ENCODE results near the gene MACIR. TPM values are rescaled to one million over a fixed set of nuclear protein-coding genes. Genes with fewer than 3 reads are reported as not detected.

The MACIR gene
- total and polyA plus RNA-seq, 2 donors (not counting 3 experiments of a cell fraction or from before 2014, with no cell fraction given): 4.0 to 9.3 TPM

GRCh38 chr5:103210952-103211351 is 47.6 kb upstream of the MACIR start:
- H3K36me3 ChIP-seq (ENCODE audit: control insufficient read depth in 2 of 2, extremely low read depth in 1 of 2, insufficient read depth in 2 of 2, low read length in 2 of 2): no peaks in the 10 kb centered on the region
- ChIA-PET POLR2A (no interaction called here), CTCF (interaction anchor here (1.5 kb wide), 1 partner anchor 14 kb away, joined by 11 read pairs; no protein-coding TSS in a partner anchor)
- no peak overlapping the region for H2AFZ ChIP-seq (ENCODE audit: low read depth, low read length)
- H3K9me1 ChIP-seq (replicated peaks; ENCODE audit: control insufficient read depth, extremely low read depth, insufficient read depth, low read length): no peaks in the 10 kb centered on the region
- H4K20me1 ChIP-seq (replicated peaks; ENCODE audit: control insufficient read depth, extremely low read depth, insufficient read depth, low read length): no peaks in the 10 kb centered on the region
- BruUV-seq (replicated peaks): no TSS peak
- no peak for TF ChIP-seq MAX (IDR thresholded peaks at IDR 0.05; ENCODE audit: insufficient read depth, insufficient read length)
- no peak for TF ChIP-seq CTCF (IDR thresholded peaks at IDR 0.05; ENCODE audit: extremely low read depth in 1 of 2, insufficient read depth in 1 of 2, low read depth in 1 of 2, low read length in 2 of 2)
- no peak for TF ChIP-seq GATA2 (IDR thresholded peaks at IDR 0.05; ENCODE audit: insufficient read depth, insufficient read length, low read depth, low read length)
- no peak for TF ChIP-seq JUN (IDR thresholded peaks at IDR 0.05; ENCODE audit: borderline replicate concordance, insufficient read depth, insufficient read length, low read depth)
- TF ChIP-seq POLR2AphosphoS5 (IDR thresholded peaks at IDR 0.05; ENCODE audit: insufficient read depth, low read depth, low read length): no peak
- no peak for TF ChIP-seq EZH2 (IDR thresholded peaks at IDR 0.05; ENCODE audit: borderline replicate concordance, low read depth, low read length, severe bottlenecking)
- TF ChIP-seq POLR2A (IDR thresholded peaks at IDR 0.05; ENCODE audit: low read depth, low read length): no peak
- no peak for TF ChIP-seq MYC (IDR thresholded peaks at IDR 0.05; ENCODE audit: low read depth, low read length)
- no peak for TF ChIP-seq FOS (IDR thresholded peaks at IDR 0.05; ENCODE audit: borderline replicate concordance, insufficient read depth, low read length)
- no peak overlapping the region for H3K27ac ChIP-seq (ENCODE audit: insufficient read depth, low read depth, low read length)
- H3K79me2 ChIP-seq (ENCODE audit: control insufficient read depth, insufficient read depth, low read length): no peaks in the 10 kb centered on the region
- no peak overlapping the region for H3K4me3 ChIP-seq (replicated peaks in 1 of 3; ENCODE audit: insufficient read depth in 1 of 3, low read depth in 1 of 3, low read length in 3 of 3)
- DNase-seq (ENCODE audit: low read depth, low spot score) (no peak), FAIRE-seq (no peak)
- dilution Hi-C loops (cut with MboI; ENCODE audit: extremely low pct_ligation_motif_present, low sequenced_read_pairs) (no loop called here), intact Hi-C loops (cut with micrococcal nuclease) (no loop called here)
- no peak overlapping the region for H3K9ac ChIP-seq (replicated peaks; ENCODE audit: extremely low read depth, insufficient read depth, low read length)
- H3K4me2 ChIP-seq (ENCODE audit: insufficient read depth, low read length): no peak overlapping the region
- no peaks in the 10 kb centered on the region for H3K27me3 ChIP-seq (ENCODE audit: control insufficient read depth in 2 of 2, insufficient read depth in 2 of 2, low read length in 2 of 2)
- no peaks in the 10 kb centered on the region for H3K9me3 ChIP-seq (replicated peaks; ENCODE audit: control insufficient read depth, insufficient read depth, low read length)
- H3K4me1 ChIP-seq (ENCODE audit: control insufficient read depth, extremely low read depth, insufficient read depth, low read length): peaks cover 32% of the 10 kb centered on the region
